ENCODE data around the gene SEMA7A. TPM values are rescaled to one million over a fixed set of nuclear protein-coding genes. Genes with fewer than 3 reads are reported as not detected.

Gene SEMA7A
- total RNA-seq, 2 donors from 2014 or later: 1.2 to 4.9 TPM

DNA sequence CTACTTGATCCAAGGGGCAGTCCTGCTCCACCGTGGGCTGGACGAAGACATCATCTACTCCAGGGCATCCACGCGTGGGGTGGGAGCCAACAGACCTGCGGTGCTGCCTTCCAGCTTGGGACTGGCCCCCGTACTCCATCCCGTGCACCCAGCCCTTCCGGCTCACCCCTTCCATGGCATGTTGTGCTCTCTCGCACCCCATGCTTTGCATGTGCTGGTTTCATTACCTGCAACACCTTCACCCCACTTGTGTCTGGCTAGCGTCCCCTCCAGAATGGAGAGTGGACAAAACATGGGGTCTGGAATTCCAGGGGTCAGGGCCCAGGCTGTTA, 30.2 kb downstream of the SEMA7A start:
- Histone ChIP-seq H3K27ac (no peak overlapping the region), H3K9me3 (no peaks in the 10 kb centered on the region), H3K36me3 (no peaks in the 10 kb centered on the region), H3K27me3 (replicated peaks; ENCODE audit: insufficient read depth) (no peaks in the 10 kb centered on the region), H3K4me1 (ENCODE audit: control insufficient read depth in 1 of 2, low read depth in 2 of 2) (peaks cover 0 to 2% of the 10 kb centered on the region in 2 donors), H3K4me3 (no peak overlapping the region)
- DNase-seq (ENCODE audit: low spot score) (no peak), ATAC-seq (ENCODE audit: insufficient number of reproducible peaks, low FRiP score, low read depth) (no peak)
- TF ChIP-seq, protein P1, sequence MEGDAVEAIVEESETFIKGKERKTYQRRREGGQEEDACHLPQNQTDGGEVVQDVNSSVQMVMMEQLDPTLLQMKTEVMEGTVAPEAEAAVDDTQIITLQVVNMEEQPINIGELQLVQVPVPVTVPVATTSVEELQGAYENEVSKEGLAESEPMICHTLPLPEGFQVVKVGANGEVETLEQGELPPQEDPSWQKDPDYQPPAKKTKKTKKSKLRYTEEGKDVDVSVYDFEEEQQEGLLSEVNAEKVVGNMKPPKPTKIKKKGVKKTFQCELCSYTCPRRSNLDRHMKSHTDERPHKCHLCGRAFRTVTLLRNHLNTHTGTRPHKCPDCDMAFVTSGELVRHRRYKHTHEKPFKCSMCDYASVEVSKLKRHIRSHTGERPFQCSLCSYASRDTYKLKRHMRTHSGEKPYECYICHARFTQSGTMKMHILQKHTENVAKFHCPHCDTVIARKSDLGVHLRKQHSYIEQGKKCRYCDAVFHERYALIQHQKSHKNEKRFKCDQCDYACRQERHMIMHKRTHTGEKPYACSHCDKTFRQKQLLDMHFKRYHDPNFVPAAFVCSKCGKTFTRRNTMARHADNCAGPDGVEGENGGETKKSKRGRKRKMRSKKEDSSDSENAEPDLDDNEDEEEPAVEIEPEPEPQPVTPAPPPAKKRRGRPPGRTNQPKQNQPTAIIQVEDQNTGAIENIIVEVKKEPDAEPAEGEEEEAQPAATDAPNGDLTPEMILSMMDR (IDR thresholded peaks at IDR 0.05): no peak

DNA sequence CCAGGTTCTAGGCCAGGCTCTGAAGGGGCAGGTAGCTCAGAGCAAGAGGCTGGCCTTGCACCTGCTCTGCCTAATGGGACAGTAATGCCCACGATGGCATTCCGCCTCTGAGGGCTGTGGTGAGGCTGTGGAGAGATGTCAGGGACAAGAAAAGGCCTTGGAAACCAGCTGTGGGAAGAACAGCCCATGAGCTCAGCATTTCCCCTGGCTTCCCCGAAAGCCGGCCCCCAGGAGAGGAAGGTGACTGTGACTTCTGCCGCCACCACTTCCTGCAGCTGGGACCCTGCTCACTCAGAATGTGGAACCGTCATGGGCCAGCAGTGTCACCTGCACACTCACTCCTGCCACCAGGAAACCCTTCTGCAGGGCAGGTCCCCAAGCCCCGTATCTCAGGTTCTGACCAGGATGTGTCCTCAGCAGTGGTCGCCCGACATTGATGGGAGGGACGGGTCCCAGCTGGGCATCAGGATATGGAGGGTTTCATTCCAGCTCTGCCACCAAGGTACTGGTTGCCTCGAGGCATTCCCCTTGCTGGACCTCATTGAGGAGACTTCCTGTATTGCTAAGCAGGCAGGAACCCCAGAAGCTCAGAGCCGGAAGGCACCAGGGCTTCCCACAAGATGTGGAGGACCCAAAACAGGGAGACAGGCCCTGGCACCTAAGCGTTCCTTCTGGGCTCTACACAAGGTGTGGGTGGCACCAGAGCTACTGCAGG, 30.7 kb downstream of the SEMA7A start:
- H3K27ac ChIP-seq: no peak overlapping the region
- H3K4me1 ChIP-seq (ENCODE audit: control insufficient read depth in 1 of 2, low read depth in 2 of 2): peaks cover 0 to 2% of the 10 kb centered on the region in 2 donors
- ATAC-seq (ENCODE audit: insufficient number of reproducible peaks, low FRiP score, low read depth): no peak
- no peaks in the 10 kb centered on the region for H3K27me3 ChIP-seq (replicated peaks; ENCODE audit: insufficient read depth)
- H3K9me3 ChIP-seq: no peaks in the 10 kb centered on the region
- H3K36me3 ChIP-seq: no peaks in the 10 kb centered on the region
- TF ChIP-seq, protein P1 (IDR thresholded peaks at IDR 0.05): no peak
- no peak for DNase-seq (ENCODE audit: low spot score)
- no peak overlapping the region for H3K4me3 ChIP-seq

DNA sequence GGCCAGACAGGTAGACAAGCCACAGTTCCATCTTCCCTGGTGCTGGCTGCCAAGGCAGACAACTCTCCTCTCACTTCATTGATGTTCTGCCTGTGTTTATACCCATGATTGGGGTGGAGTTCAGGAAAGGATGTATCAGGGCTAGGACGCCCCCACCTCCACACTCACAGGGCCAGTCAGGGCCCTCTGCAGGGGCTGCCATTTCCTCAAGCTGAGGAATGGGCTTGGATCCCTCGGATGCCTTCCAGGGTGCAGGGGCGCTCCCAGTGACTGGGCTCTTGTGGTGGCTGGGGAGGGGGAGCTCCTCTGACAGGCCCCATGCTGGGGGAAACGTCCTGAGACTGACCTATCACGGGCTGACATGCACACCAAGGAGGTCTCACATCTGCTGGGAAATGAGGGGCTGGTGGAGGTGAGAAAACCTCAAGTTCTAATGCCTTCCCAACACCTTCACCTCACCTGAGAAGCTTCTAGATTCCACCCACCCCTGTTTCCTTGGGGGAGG, 31.4 kb downstream of the SEMA7A start:
- no peaks in the 10 kb centered on the region for H3K36me3 ChIP-seq
- peaks cover 0 to 2% of the 10 kb centered on the region in 2 donors for H3K4me1 ChIP-seq (ENCODE audit: control insufficient read depth in 1 of 2, low read depth in 2 of 2)
- TF ChIP-seq, protein P1 (IDR thresholded peaks at IDR 0.05): no peak
- no peak overlapping the region for H3K27ac ChIP-seq
- no peak overlapping the region for H3K4me3 ChIP-seq
- H3K27me3 ChIP-seq (replicated peaks; ENCODE audit: insufficient read depth): no peaks in the 10 kb centered on the region
- ATAC-seq (ENCODE audit: insufficient number of reproducible peaks, low FRiP score, low read depth): no peak
- no peaks in the 10 kb centered on the region for H3K9me3 ChIP-seq
- DNase-seq (ENCODE audit: low spot score): no peak

DNA sequence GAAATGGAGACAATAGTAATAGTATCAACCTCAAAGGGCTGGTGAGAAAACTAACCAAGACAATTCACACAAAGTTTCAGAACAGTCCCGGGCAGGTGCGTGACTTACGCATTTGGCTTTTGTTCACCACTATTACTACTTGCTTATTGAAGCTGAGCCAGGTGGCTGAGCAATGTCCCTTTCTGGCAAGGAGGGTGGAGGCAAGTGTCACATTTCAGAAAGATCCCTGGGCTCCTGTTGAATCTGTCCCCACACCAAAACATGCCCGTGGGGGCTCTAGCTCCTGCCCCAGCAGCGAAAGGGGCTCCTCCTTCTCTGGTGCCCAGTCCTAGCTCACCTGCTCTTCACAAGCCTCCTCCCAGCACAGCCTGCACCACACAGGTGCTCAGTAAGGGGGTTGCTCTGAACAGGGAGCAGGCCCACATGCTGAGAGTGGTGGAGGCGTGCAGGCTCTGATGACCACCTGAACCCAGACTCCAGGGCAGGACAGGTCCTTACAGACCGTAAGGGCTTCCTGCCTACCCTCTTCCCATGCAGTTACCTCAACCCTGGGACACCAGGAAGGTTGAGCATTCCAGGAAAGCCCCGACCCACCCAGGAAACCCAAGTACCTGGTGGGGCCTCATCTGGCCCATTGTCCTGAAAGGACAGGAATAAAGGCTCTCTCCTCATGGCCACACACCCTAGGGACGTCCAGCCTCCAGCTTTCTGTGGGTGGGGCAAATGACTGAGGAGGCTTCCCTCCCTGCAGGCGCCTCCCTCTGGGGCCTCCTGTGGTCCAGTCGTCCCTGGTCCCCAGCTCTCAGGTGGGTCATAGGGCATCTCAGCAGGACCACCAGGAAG, 32.6 kb downstream of the SEMA7A start:
- H3K27me3 ChIP-seq (replicated peaks; ENCODE audit: insufficient read depth): no peaks in the 10 kb centered on the region
- ATAC-seq (ENCODE audit: insufficient number of reproducible peaks, low FRiP score, low read depth) (no peak), DNase-seq (ENCODE audit: low spot score) (no peak)
- H3K9me3 ChIP-seq: no peaks in the 10 kb centered on the region
- no peak overlapping the region for H3K4me3 ChIP-seq
- TF ChIP-seq, protein P1 (IDR thresholded peaks at IDR 0.05): no peak
- H3K4me1 ChIP-seq (ENCODE audit: control insufficient read depth in 1 of 2, low read depth in 2 of 2): peaks cover 0 to 2% of the 10 kb centered on the region in 2 donors
- no peak overlapping the region for H3K27ac ChIP-seq
- no peaks in the 10 kb centered on the region for H3K36me3 ChIP-seq

DNA sequence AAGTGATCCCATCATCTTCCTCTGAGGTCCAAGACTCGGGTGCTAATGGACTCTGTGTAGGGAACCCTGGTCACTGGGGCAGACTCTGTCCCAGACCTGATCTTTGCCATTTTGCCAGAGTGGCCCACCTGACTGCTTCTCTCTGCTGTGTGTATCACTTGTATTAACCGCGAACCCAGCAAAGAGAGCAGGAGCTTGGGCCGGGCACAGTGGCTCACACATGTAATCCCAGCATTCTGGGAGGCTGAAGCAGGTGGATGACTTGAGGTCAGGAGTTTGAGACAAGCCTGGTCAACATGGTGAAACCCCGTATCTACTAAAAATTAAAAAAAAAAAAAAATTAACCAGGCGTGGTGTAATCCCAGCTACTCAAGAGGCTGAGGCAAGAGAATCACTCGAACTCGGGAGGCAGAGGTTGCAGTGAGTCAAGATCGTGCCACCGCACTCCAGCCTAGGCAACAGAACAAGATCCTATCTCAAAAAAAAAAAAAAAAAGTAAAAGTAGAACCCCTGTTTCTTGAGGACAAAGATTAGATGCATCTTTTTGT, 33.4 kb downstream of the SEMA7A start:
- Histone ChIP-seq H3K27me3 (replicated peaks; ENCODE audit: insufficient read depth) (no peaks in the 10 kb centered on the region), H3K4me1 (ENCODE audit: control insufficient read depth in 1 of 2, low read depth in 2 of 2) (peaks cover 0 to 2% of the 10 kb centered on the region in 2 donors), H3K36me3 (no peaks in the 10 kb centered on the region), H3K9me3 (no peaks in the 10 kb centered on the region), H3K27ac (no peak overlapping the region), H3K4me3 (no peak overlapping the region)
- ATAC-seq (ENCODE audit: insufficient number of reproducible peaks, low FRiP score, low read depth): no peak
- DNase-seq (ENCODE audit: low spot score): no peak
- TF ChIP-seq, protein P1 (IDR thresholded peaks at IDR 0.05): no peak
